Neutrophil (primary cell): ENCODE measurements around the gene TNNC2.

Experiments used
- H3K27ac ChIP-seq: fragments of 200-600 bp; sonication (generic); 2 replicates; pipeline ENCODE4 v1.5.1; 2016; ENCODE audit warnings: mild to moderate bottlenecking, moderate library complexity
- H3K27me3 ChIP-seq: fragments of 200-600 bp; sonication (generic); 2 replicates; pipeline ENCODE4 v1.6.0; 2016; ENCODE audit warnings: mild to moderate bottlenecking
- H3K36me3 ChIP-seq: fragments of 200-600 bp; sonication (generic); 2 replicates; pipeline ENCODE4 v1.5.1; 2017
- H3K4me1 ChIP-seq, 2 experiments: fragments of 200-600 bp in 1 of 2; sonication (generic) in 1 of 2; 1 replicate in 1 of 2; 2 replicates in 1 of 2; pipeline versions ENCODE4 v1.5.1 to v1.6.1; 2013 to 2016; ENCODE audit warnings: low read depth in 1 of 2, low read length in 1 of 2, mild to moderate bottlenecking in 1 of 2, moderate library complexity in 1 of 2; ENCODE audit not compliant: control insufficient read depth in 1 of 2, insufficient read depth in 1 of 2
- H3K4me3 ChIP-seq, 2 experiments: fragments of 200-600 bp in 1 of 2; sonication (generic) in 1 of 2; 1 replicate in 1 of 2; 2 replicates in 1 of 2; pipeline ENCODE4 v1.5.1; 2013 to 2016; ENCODE audit warnings: low read depth in 1 of 2, low read length in 1 of 2, mild to moderate bottlenecking in 1 of 2, moderate library complexity in 1 of 2
- H3K9me3 ChIP-seq: fragments of 200-600 bp; sonication (generic); 2 replicates; pipeline ENCODE4 v1.5.1; 2016
- TF ChIP-seq, protein P1 (sequence below): fragments of 200-600 bp; sonication (generic); IDR thresholded peaks from 2 replicates; pipeline ENCODE4 v1.5.1; 2016; ENCODE audit warnings: antibody characterized with exemption

TNNC2 gene

DNA sequence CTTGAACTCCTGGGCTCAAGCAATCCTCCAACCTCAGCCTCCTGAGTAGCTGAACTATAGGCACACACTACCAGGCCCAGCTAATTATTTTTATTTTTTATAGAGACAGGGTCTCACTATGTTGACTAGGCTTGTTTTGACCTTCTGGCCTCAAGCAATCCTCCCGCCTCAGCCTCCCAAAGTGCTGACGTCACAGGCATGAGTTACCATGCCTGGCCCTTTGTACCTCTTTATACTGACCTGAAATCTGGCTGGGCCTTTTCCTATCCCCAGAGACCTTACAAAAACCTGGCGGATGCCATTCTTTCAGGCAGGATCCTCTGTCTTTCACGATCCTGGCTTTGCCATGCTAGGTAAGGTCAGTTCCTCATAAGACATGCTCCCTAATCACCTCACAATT lies 47.0 kb downstream of the TNNC2 start:
- H3K27ac ChIP-seq: no peak overlapping the region
- H3K27me3 ChIP-seq: peaks cover 17% of the 10 kb centered on the region
- no peaks in the 10 kb centered on the region for H3K9me3 ChIP-seq
- no peak overlapping the region for H3K4me3 ChIP-seq
- TF ChIP-seq, protein P1, sequence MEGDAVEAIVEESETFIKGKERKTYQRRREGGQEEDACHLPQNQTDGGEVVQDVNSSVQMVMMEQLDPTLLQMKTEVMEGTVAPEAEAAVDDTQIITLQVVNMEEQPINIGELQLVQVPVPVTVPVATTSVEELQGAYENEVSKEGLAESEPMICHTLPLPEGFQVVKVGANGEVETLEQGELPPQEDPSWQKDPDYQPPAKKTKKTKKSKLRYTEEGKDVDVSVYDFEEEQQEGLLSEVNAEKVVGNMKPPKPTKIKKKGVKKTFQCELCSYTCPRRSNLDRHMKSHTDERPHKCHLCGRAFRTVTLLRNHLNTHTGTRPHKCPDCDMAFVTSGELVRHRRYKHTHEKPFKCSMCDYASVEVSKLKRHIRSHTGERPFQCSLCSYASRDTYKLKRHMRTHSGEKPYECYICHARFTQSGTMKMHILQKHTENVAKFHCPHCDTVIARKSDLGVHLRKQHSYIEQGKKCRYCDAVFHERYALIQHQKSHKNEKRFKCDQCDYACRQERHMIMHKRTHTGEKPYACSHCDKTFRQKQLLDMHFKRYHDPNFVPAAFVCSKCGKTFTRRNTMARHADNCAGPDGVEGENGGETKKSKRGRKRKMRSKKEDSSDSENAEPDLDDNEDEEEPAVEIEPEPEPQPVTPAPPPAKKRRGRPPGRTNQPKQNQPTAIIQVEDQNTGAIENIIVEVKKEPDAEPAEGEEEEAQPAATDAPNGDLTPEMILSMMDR: no peak
- H3K36me3 ChIP-seq: no peaks in the 10 kb centered on the region
- peaks cover 9 to 11% of the 10 kb centered on the region in 2 experiments for H3K4me1 ChIP-seq

DNA sequence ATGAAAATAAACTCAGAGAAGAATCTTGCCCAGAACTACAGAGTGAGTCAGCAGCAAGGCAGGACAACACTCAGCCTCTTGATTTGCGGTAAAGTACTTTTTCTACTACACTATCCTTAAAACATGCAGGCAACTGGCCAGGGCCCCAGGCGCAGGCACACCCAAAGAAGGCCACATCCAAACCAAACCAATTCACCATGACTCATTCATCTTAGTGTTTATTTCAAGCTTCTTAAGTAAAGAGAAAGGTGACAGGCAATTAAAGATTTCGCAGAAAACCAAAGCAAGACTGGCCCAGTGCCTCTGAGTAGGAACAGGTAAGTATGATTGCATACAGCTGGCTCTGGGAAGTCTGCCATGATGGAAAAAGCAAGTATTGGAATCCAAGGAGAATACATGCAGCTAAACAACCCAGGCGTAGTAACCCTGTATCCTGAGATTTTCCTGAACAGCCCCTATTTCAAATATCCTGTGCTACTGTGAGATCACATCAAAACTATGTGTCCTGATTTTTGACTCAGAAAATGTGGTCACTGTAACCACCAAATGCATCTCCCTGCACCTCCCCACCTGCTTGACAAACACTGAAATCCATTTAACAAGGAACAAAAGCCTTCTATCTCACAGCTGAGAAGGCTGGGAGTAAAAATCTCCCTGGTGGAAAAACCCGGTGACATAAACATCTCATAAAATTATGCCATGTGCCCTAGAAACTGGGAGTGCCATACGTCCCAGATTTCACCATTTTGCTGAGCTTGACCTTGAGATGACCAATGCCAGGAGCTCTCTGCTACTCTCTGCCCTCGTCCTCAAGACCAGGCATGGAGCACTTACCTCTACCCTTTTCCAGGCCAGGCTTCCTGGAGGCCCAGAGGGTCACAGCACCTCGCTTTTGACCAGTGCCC lies 47.8 kb downstream of the TNNC2 start:
- Histone ChIP-seq H3K27me3 (peaks cover 20% of the 10 kb centered on the region), H3K36me3 (no peaks in the 10 kb centered on the region), H3K4me3 (no peak overlapping the region), H3K9me3 (no peaks in the 10 kb centered on the region), H3K4me1 (peaks cover 2 to 3% of the 10 kb centered on the region in 2 experiments), H3K27ac (no peak overlapping the region)
- TF ChIP-seq, protein P1: no peak

DNA sequence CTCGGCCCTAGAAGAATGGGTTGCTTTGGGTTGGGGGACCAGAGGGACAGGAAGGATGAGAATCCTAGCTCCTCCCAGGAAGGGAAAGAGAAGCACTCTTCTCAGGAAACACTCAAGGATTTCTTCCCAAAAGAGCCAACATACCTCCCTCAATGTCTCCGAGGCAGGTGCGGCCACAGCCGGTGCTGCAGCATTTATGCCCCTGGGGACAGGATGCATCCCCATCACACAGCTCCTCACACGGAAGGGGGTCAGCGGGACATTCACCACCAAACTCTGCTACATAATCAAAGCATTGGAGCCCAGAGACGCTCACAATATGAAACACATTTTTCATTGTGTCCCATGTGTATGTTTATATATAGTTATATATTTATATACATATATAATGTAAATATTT lies 50.2 kb downstream of the TNNC2 start:
- H3K4me1 ChIP-seq: no peaks in the 10 kb centered on the region

DNA sequence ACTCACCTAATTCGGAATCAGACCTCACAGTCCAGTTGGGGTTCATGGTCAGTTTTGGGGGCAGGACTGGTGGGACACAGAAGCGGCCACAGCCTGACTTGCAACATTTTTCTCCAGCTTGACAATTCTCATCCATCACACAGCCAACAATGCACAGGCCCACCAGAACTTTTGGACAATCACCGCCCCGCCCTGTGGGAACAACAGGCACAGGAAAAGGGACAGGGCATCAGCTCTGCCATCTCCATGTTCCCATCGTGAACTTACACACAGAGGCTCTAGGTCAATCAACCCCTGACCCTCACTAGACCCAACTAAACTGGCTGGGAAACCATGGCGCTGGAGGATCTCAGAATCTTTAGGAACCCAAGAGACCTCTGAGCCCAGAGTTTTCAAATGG lies 51.7 kb downstream of the TNNC2 start:
- Histone ChIP-seq H3K36me3 (no peaks in the 10 kb centered on the region), H3K4me1 (no peaks in the 10 kb centered on the region), H3K27me3 (peaks cover 20% of the 10 kb centered on the region), H3K4me3 (no peak overlapping the region), H3K27ac (no peak overlapping the region), H3K9me3 (no peaks in the 10 kb centered on the region)
- TF ChIP-seq, protein P1: no peak

More for the DNA sequence above, 50.2 kb downstream of the TNNC2 start:
- Histone ChIP-seq H3K9me3 (no peaks in the 10 kb centered on the region), H3K27ac (no peak overlapping the region), H3K4me3 (no peak overlapping the region), H3K27me3 (peaks cover 20% of the 10 kb centered on the region), H3K36me3 (no peaks in the 10 kb centered on the region)
- TF ChIP-seq, protein P1: no peak

DNA sequence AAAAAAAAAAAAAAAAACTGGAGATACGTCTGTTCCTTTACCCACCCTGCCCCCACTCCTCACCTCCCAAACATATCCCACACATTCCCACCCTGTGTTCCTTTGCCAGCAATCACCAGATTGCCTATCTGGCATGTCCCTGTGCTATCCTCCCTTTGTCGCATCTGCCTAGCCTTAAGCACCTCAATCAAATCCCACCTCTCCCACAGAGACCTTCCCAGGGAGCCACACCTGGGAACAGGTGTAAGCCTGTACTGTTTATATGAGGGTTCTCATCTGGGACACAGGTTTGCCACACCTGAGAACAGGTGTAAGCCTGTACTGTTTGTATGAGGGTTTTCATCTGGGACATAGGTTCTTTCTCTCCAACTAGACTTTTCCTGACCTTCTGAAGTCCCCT lies 52.2 kb downstream of the TNNC2 start:
- no peaks in the 10 kb centered on the region for H3K36me3 ChIP-seq
- H3K4me3 ChIP-seq: no peak overlapping the region
- no peak overlapping the region for H3K27ac ChIP-seq
- H3K27me3 ChIP-seq: peaks cover 20% of the 10 kb centered on the region
- TF ChIP-seq, protein P1: no peak
- H3K9me3 ChIP-seq: no peaks in the 10 kb centered on the region
- H3K4me1 ChIP-seq: no peaks in the 10 kb centered on the region
